ENCODE results near the gene SLC24A4. TPM values are rescaled to one million over a fixed set of nuclear protein-coding genes. Genes with fewer than 3 reads are reported as not detected.

SLC24A4 gene
- total RNA-seq, 1 donor from 2014 or later = 1.5 TPM

DNA sequence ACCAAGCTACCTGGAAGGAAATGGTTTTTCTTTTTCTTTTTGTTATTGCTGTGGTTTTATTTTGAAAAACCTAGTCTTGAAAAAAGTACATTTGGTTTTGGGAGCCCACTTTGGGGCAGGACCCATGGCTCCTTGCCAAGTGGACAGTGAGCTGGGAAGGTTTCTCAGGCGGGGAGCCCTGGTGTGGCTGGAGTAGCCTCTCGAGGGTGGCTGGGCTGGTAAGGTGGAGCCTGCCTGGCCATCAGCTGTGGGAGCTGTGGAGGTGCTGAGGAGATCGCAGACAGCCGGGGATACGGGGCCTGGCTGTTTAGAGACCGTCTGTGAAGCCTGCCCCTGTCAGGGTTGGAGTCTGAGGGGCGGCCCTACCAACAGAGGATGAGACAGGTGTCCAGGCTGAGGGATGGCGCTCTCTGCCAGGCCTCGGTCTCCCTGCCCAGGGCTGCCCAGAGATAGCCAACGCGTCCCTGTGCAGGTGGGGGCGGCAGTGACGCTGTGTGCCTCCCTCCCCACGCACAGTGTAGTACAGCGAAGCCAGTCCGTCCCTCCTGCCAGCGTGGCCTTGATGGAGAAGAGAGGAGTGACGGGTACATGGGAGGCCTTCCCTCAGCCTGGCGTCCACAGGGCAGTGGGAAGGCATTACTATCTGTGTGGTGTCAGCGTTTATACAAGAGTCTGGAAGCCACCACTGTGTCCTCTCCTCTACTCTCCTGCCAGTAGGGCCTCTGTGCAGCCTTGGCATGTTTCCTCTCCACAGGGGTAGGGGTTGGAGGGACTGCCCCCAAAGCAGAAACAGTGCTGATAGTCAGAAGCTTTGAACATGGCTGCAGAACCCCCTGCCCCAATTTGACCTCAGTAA is 196.5 kb downstream of the SLC24A4 start:
- Histone ChIP-seq H3K27me3 (no peaks in the 10 kb centered on the region), H3K4me1 (peaks cover 34% of the 10 kb centered on the region)

DNA sequence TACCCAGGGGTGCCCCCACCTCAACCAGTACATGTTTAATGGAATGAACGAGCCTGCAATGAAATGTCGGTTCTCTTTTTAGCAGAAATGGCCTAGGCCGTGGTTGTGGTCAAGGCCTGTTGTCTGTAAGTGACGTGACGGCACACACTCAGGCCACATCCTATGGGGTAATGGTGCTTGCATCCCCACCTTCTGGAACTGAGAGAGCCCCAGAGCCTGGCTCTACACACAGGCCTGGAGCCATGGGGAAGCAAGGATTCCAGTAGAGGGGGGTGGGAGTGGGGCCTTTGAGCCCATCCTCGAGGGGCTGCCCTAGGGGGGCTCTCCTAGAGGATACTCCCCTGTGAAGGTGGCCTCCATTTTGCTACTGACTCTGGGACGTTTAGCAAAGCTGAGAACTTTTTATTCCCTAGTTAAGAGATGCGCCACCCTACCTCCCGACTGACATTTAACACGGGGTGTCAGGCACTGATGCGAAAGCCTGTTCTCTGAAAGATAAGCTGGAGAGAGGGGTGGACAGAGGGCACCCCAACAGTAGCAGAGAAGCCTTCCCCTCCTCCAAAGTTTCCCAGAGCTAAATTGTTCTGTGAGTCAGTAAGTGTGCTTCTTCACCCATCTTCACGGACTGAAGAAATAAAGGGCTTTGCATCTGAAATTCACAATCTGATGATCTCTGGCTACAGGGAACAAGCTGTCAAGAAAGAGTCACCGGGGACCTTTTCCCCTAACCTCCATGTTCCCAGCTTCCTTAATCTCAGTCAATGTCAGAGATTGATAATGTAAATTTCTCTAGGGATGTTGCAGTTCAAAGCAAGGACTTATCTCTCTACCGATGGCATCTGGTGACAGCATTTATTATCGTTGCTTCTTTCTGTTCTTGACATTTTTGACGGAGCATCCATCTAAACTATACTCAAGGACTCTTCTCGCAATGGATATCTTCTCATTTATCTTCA is 197.4 kb downstream of the SLC24A4 start:
- H3K36me3 ChIP-seq = no peaks in the 10 kb centered on the region
- H3K9me3 ChIP-seq = no peaks in the 10 kb centered on the region
- no peak for DNase-seq (ENCODE audit: extremely low spot score in 2 of 2)
- no peak overlapping the region for H3K27ac ChIP-seq
- TF ChIP-seq POLR2A (IDR thresholded peaks at IDR 0.05) (no peak), POLR2AphosphoS5 (IDR thresholded peaks at IDR 0.05; ENCODE audit: insufficient read depth in 1 of 2, low read depth in 1 of 2) (no peak)
- TF ChIP-seq, protein P1, sequence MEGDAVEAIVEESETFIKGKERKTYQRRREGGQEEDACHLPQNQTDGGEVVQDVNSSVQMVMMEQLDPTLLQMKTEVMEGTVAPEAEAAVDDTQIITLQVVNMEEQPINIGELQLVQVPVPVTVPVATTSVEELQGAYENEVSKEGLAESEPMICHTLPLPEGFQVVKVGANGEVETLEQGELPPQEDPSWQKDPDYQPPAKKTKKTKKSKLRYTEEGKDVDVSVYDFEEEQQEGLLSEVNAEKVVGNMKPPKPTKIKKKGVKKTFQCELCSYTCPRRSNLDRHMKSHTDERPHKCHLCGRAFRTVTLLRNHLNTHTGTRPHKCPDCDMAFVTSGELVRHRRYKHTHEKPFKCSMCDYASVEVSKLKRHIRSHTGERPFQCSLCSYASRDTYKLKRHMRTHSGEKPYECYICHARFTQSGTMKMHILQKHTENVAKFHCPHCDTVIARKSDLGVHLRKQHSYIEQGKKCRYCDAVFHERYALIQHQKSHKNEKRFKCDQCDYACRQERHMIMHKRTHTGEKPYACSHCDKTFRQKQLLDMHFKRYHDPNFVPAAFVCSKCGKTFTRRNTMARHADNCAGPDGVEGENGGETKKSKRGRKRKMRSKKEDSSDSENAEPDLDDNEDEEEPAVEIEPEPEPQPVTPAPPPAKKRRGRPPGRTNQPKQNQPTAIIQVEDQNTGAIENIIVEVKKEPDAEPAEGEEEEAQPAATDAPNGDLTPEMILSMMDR (IDR thresholded peaks at IDR 0.05) = no peak
- no peaks in the 10 kb centered on the region for H3K27me3 ChIP-seq
- intact Hi-C loops (cut with DNase I) = no loop called here
- H3K4me1 ChIP-seq = peaks cover 34% of the 10 kb centered on the region
- H3K4me3 ChIP-seq = no peak overlapping the region

More for the DNA sequence above, 196.5 kb downstream of the SLC24A4 start:
- Histone ChIP-seq H3K4me3 (no peak overlapping the region), H3K9me3 (no peaks in the 10 kb centered on the region), H3K36me3 (no peaks in the 10 kb centered on the region), H3K27ac (no peak overlapping the region)
- intact Hi-C loops (cut with DNase I) = no loop called here
- no peak for TF ChIP-seq POLR2AphosphoS5 (IDR thresholded peaks at IDR 0.05; ENCODE audit: insufficient read depth in 1 of 2, low read depth in 1 of 2)
- TF ChIP-seq, protein P1 (IDR thresholded peaks at IDR 0.05) = no peak
- TF ChIP-seq POLR2A (IDR thresholded peaks at IDR 0.05) = no peak
- DNase-seq (ENCODE audit: extremely low spot score in 2 of 2) = no peak

DNA sequence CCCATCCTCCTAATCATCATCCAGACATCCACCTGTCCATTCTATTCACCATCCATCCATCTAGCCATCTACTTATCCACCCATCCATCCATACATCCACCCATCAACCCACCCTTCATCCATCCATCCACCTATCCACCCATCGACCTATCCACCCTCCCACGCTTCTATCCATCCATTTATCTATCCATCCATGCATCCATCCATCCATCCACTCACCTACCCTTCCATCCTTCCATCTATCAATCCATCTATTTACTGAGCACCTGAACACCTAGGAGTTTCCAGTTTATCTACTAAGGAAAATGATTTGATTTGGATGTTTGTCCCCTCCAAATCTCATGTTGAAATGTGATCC is 198.1 kb downstream of the SLC24A4 start:
- Histone ChIP-seq H3K27ac (no peak overlapping the region), H3K27me3 (no peaks in the 10 kb centered on the region), H3K9me3 (no peaks in the 10 kb centered on the region), H3K36me3 (no peaks in the 10 kb centered on the region), H3K4me1 (peaks cover 29% of the 10 kb centered on the region), H3K4me3 (no peak overlapping the region)
- TF ChIP-seq, protein P1 (IDR thresholded peaks at IDR 0.05) = no peak
- TF ChIP-seq POLR2A (IDR thresholded peaks at IDR 0.05) (no peak), POLR2AphosphoS5 (IDR thresholded peaks at IDR 0.05; ENCODE audit: insufficient read depth in 1 of 2, low read depth in 1 of 2) (no peak)
- intact Hi-C loops (cut with DNase I) = no loop called here
- DNase-seq (ENCODE audit: extremely low spot score in 2 of 2) = no peak

GRCh38 chr14:92523752-92524151 is 200.8 kb downstream of the SLC24A4 start:
- TF ChIP-seq, protein P1 (IDR thresholded peaks at IDR 0.05) = no peak
- TF ChIP-seq POLR2A (IDR thresholded peaks at IDR 0.05) (no peak), POLR2AphosphoS5 (IDR thresholded peaks at IDR 0.05; ENCODE audit: insufficient read depth in 1 of 2, low read depth in 1 of 2) (no peak)
- no peak overlapping the region for H3K27ac ChIP-seq
- H3K36me3 ChIP-seq = no peaks in the 10 kb centered on the region
- DNase-seq (ENCODE audit: extremely low spot score in 2 of 2) = no peak
- no peaks in the 10 kb centered on the region for H3K27me3 ChIP-seq
- no peak overlapping the region for H3K4me3 ChIP-seq
- intact Hi-C loops (cut with DNase I) = no loop called here
- peaks cover 23% of the 10 kb centered on the region for H3K4me1 ChIP-seq
- H3K9me3 ChIP-seq = no peaks in the 10 kb centered on the region

Measured in vagina (tissue), 2 donors.